ENCODE data around the gene DMXL2.
"Not testable (repeated sequence)": the region's sequence is repeated elsewhere in the genome, so short reads cannot be mapped to it uniquely, and the experiment has no call there.

The DMXL2 gene

GRCh38 chr15:51447855-51448621 lies 174.5 kb downstream of the DMXL2 start:
- Histone ChIP-seq H3K9ac (ENCODE audit: low read length) (no peak overlapping the region), H2BK15ac (ENCODE audit: low read depth, poor library complexity, severe bottlenecking) (no peak overlapping the region), H3K27ac (ENCODE audit: low read length, poor library complexity, severe bottlenecking) (peak overlapping the region; percentile 18), H3K4ac (ENCODE audit: low read depth in 1 of 2, low read length in 2 of 2) (no peak overlapping the region), H3K4me1 (ENCODE audit: control insufficient read depth, insufficient read depth, low read depth, low read length) (peaks cover 3% of the 10 kb centered on the region), H2BK12ac (ENCODE audit: low read length in 2 of 2) (no peak overlapping the region), H3K79me1 (replicated peaks; ENCODE audit: low read length, poor library complexity, severe bottlenecking) (no peaks in the 10 kb centered on the region), H3K27me3 (ENCODE audit: control insufficient read depth in 1 of 2, insufficient read depth in 1 of 2, low read length in 2 of 2) (no peaks in the 10 kb centered on the region), H3K36me3 (ENCODE audit: control insufficient read depth in 1 of 2, insufficient read depth in 2 of 2, low read depth in 1 of 2, low read length in 2 of 2) (peaks cover 5 to 57% of the 10 kb centered on the region in 2 experiments), H2AK5ac (ENCODE audit: low read length, severe bottlenecking) (no peak overlapping the region), H3K14ac (ENCODE audit: low read length in 2 of 2) (no peak overlapping the region), H3K23ac (ENCODE audit: low read length in 2 of 2) (no peak overlapping the region), H2BK5ac (ENCODE audit: low read depth, low read length, poor library complexity, severe bottlenecking) (no peak overlapping the region), H3K4me2 (ENCODE audit: low read length, poor library complexity, severe bottlenecking) (no peak overlapping the region), H4K91ac (ENCODE audit: low read length) (no peak overlapping the region), H2AFZ (ENCODE audit: low read depth, low read length) (no peak overlapping the region), H4K8ac (ENCODE audit: low read length) (no peak overlapping the region), H3K18ac (ENCODE audit: low read depth in 1 of 2, low read length in 2 of 2) (no peak overlapping the region), H2BK120ac (ENCODE audit: low read depth, low read length) (no peak overlapping the region), H3K4me3 (ENCODE audit: insufficient read depth in 1 of 2, low read depth in 1 of 2, low read length in 2 of 2) (no peak overlapping the region), H3K9me3 (ENCODE audit: control insufficient read depth, low read length) (no peaks in the 10 kb centered on the region)
- DNase-seq: no peak
- 97% methylated on average over 3 of the region's 4 CpGs for WGBS

GRCh38 chr15:51446029-51446744 lies 176.4 kb downstream of the DMXL2 start:
- not testable (repeated sequence) for H2AFZ ChIP-seq (ENCODE audit: low read depth, low read length); DNase-seq; H2BK15ac ChIP-seq (ENCODE audit: low read depth, poor library complexity, severe bottlenecking); H2AK5ac ChIP-seq (ENCODE audit: low read length, severe bottlenecking); H2BK5ac ChIP-seq (ENCODE audit: low read depth, low read length, poor library complexity, severe bottlenecking); H3K4ac ChIP-seq (ENCODE audit: low read depth in 1 of 2, low read length in 2 of 2); H3K9me3 ChIP-seq (ENCODE audit: control insufficient read depth, low read length); H3K4me1 ChIP-seq (ENCODE audit: control insufficient read depth, insufficient read depth, low read depth, low read length); H2BK120ac ChIP-seq (ENCODE audit: low read depth, low read length); H3K4me3 ChIP-seq (ENCODE audit: insufficient read depth in 1 of 2, low read depth in 1 of 2, low read length in 2 of 2); H3K14ac ChIP-seq (ENCODE audit: low read length in 2 of 2); H3K79me1 ChIP-seq (replicated peaks; ENCODE audit: low read length, poor library complexity, severe bottlenecking); H3K27me3 ChIP-seq (ENCODE audit: control insufficient read depth in 1 of 2, insufficient read depth in 1 of 2, low read length in 2 of 2); H4K91ac ChIP-seq (ENCODE audit: low read length); H2BK12ac ChIP-seq (ENCODE audit: low read length in 2 of 2); H3K18ac ChIP-seq (ENCODE audit: low read depth in 1 of 2, low read length in 2 of 2); H3K23ac ChIP-seq (ENCODE audit: low read length in 2 of 2); H4K8ac ChIP-seq (ENCODE audit: low read length); H3K4me2 ChIP-seq (ENCODE audit: low read length, poor library complexity, severe bottlenecking); H3K9ac ChIP-seq (ENCODE audit: low read length); H3K27ac ChIP-seq (ENCODE audit: low read length, poor library complexity, severe bottlenecking)
- H3K36me3 ChIP-seq (ENCODE audit: control insufficient read depth in 1 of 2, insufficient read depth in 2 of 2, low read depth in 1 of 2, low read length in 2 of 2): peaks cover 5 to 51% of the 10 kb centered on the region in 2 experiments
- 97% methylated on average over 3 of the region's 5 CpGs for WGBS

- Histone ChIP-seq H2BK15ac (ENCODE audit: low read depth, poor library complexity, severe bottlenecking) (no peak overlapping the region), H2AFZ (ENCODE audit: low read depth, low read length) (no peak overlapping the region), H3K14ac (ENCODE audit: low read length in 2 of 2) (no peak overlapping the region), H3K18ac (ENCODE audit: low read depth in 1 of 2, low read length in 2 of 2) (no peak overlapping the region), H3K23ac (ENCODE audit: low read length in 2 of 2) (no peak overlapping the region), H2BK120ac (ENCODE audit: low read depth, low read length) (no peak overlapping the region), H3K27me3 (ENCODE audit: control insufficient read depth in 1 of 2, insufficient read depth in 1 of 2, low read length in 2 of 2) (no peaks in the 10 kb centered on the region), H2BK5ac (ENCODE audit: low read depth, low read length, poor library complexity, severe bottlenecking) (no peak overlapping the region), H3K4me3 (ENCODE audit: insufficient read depth in 1 of 2, low read depth in 1 of 2, low read length in 2 of 2) (no peak overlapping the region), H3K4ac (ENCODE audit: low read depth in 1 of 2, low read length in 2 of 2) (no peak overlapping the region), H4K8ac (ENCODE audit: low read length) (no peak overlapping the region), H3K9ac (ENCODE audit: low read length) (no peak overlapping the region), H4K91ac (ENCODE audit: low read length) (no peak overlapping the region), H2AK5ac (ENCODE audit: low read length, severe bottlenecking) (no peak overlapping the region), H3K79me1 (replicated peaks; ENCODE audit: low read length, poor library complexity, severe bottlenecking) (no peaks in the 10 kb centered on the region), H2BK12ac (ENCODE audit: low read length in 2 of 2) (no peak overlapping the region), H3K36me3 (ENCODE audit: control insufficient read depth in 1 of 2, insufficient read depth in 2 of 2, low read depth in 1 of 2, low read length in 2 of 2) (peaks cover 5 to 39% of the 10 kb centered on the region in 2 experiments), H3K4me2 (ENCODE audit: low read length, poor library complexity, severe bottlenecking) (no peak overlapping the region), H3K4me1 (ENCODE audit: control insufficient read depth, insufficient read depth, low read depth, low read length) (peaks cover 1% of the 10 kb centered on the region), H3K9me3 (ENCODE audit: control insufficient read depth, low read length) (no peaks in the 10 kb centered on the region), H3K27ac (ENCODE audit: low read length, poor library complexity, severe bottlenecking) (no peak overlapping the region)
- no CpG with 5 or more reads among the region's 1 CpG for WGBS
- DNase-seq: no peak
These were observed 177.8 kb downstream of the DMXL2 start for GRCh38 chr15:51444807-51445206.

- Histone ChIP-seq H3K27ac (ENCODE audit: low read length, poor library complexity, severe bottlenecking) (no peak overlapping the region), H2AFZ (ENCODE audit: low read depth, low read length) (no peak overlapping the region), H3K9ac (ENCODE audit: low read length) (no peak overlapping the region), H3K14ac (ENCODE audit: low read length in 2 of 2) (no peak overlapping the region), H4K91ac (ENCODE audit: low read length) (no peak overlapping the region), H3K36me3 (ENCODE audit: control insufficient read depth in 1 of 2, insufficient read depth in 2 of 2, low read depth in 1 of 2, low read length in 2 of 2) (peaks cover 5 to 32% of the 10 kb centered on the region in 2 experiments), H2AK5ac (ENCODE audit: low read length, severe bottlenecking) (no peak overlapping the region), H3K4me1 (ENCODE audit: control insufficient read depth, insufficient read depth, low read depth, low read length) (no peaks in the 10 kb centered on the region), H2BK12ac (ENCODE audit: low read length in 2 of 2) (no peak overlapping the region), H4K8ac (ENCODE audit: low read length) (no peak overlapping the region), H3K27me3 (ENCODE audit: control insufficient read depth in 1 of 2, insufficient read depth in 1 of 2, low read length in 2 of 2) (no peaks in the 10 kb centered on the region), H3K79me1 (replicated peaks; ENCODE audit: low read length, poor library complexity, severe bottlenecking) (no peaks in the 10 kb centered on the region), H3K23ac (ENCODE audit: low read length in 2 of 2) (no peak overlapping the region), H2BK120ac (ENCODE audit: low read depth, low read length) (no peak overlapping the region), H2BK5ac (ENCODE audit: low read depth, low read length, poor library complexity, severe bottlenecking) (no peak overlapping the region), H3K4me3 (ENCODE audit: insufficient read depth in 1 of 2, low read depth in 1 of 2, low read length in 2 of 2) (no peak overlapping the region), H3K18ac (ENCODE audit: low read depth in 1 of 2, low read length in 2 of 2) (no peak overlapping the region), H3K4me2 (ENCODE audit: low read length, poor library complexity, severe bottlenecking) (no peak overlapping the region), H3K4ac (ENCODE audit: low read depth in 1 of 2, low read length in 2 of 2) (no peak overlapping the region), H3K9me3 (ENCODE audit: control insufficient read depth, low read length) (no peaks in the 10 kb centered on the region), H2BK15ac (ENCODE audit: low read depth, poor library complexity, severe bottlenecking) (no peak overlapping the region)
- WGBS: no CpG with 5 or more reads among the region's 1 CpG
- no peak for DNase-seq
These were observed 178.5 kb downstream of the DMXL2 start for GRCh38 chr15:51444112-51444511.
